Endothelial cell of umbilical vein (primary cell): Measurements from ENCODE around the gene WIZ. TPM values are rescaled to one million over a fixed set of nuclear protein-coding genes. Genes with fewer than 3 reads are reported as not detected.
A peak's percentile ranks its signal among the peaks of the same experiment; 100 is the strongest.

Experiments used
- BruUV-seq: library from RNA; stranded (reverse); fragments of 400-500 nt; replicated peaks from 2 replicates; lab custom pipeline; 2021; lab: Mats Ljungman, UMichigan
- CTCF ChIA-PET: fragments of 300-600, 350-600 bp; sonication (Branson Sonifier 250); formaldehyde crosslinking; loops from one replicate; lab custom pipeline; 2021; ENCODE audit warnings: antibody characterized with exemption, inconsistent platforms; lab: Charles Lee
- POLR2A ChIA-PET: fragments of 300-600, 350-600 bp; sonication (Branson Sonifier 250); formaldehyde crosslinking; loops from one replicate; lab custom pipeline; 2021; ENCODE audit warnings: antibody characterized with exemption, inconsistent platforms; lab: Charles Lee
- DNase-seq: peaks from one replicate; pipeline ENCODE4 v3.0.0-alpha.2; 2011; ENCODE audit warnings: low read depth, low spot score
- FAIRE-seq: peaks from 2 replicates; lab custom pipeline; 2011; peaks lifted over from hg19 to GRCh38; lab: Jason Lieb, UNC
- H2AFZ ChIP-seq: 2 replicates; pipeline ENCODE4 v1.6.0; 2012; ENCODE audit warnings: low read depth, low read length, control low read depth, inconsistent platforms
- H3K27ac ChIP-seq: 2 replicates; pipeline ENCODE4 v1.5.1; 2011; ENCODE audit warnings: low read depth, mild to moderate bottlenecking, control low read depth, low read length, moderate library complexity; ENCODE audit not compliant: insufficient read depth
- H3K27me3 ChIP-seq, 2 experiments: 2 replicates each; pipeline versions ENCODE4 v1.6.0 to v1.6.1; 2011; ENCODE audit warnings: low read length in 2 of 2, mixed read lengths in 1 of 2; ENCODE audit not compliant: control insufficient read depth in 2 of 2, insufficient read depth in 2 of 2
- H3K36me3 ChIP-seq, 2 experiments: 2 replicates in 1 of 2; 3 replicates in 1 of 2; pipeline ENCODE4 v1.5.1; 2011; ENCODE audit warnings: low read length in 2 of 2, mild to moderate bottlenecking in 1 of 2, moderate library complexity in 1 of 2; ENCODE audit not compliant: control insufficient read depth in 2 of 2, insufficient read depth in 2 of 2; ENCODE audit errors: extremely low read depth in 1 of 2
- H3K4me1 ChIP-seq: 3 replicates; pipeline ENCODE4 v1.5.1; 2011; ENCODE audit warnings: mild to moderate bottlenecking, low read length; ENCODE audit not compliant: control insufficient read depth, insufficient read depth; ENCODE audit errors: extremely low read depth
- H3K4me2 ChIP-seq: 2 replicates; pipeline ENCODE4 v1.6.1; 2011; ENCODE audit warnings: low read length, control low read depth, mixed read lengths; ENCODE audit not compliant: insufficient read depth
- H3K4me3 ChIP-seq, 3 experiments: fragments of 200-600 bp in 1 of 3; sonication (generic), shearing (Covaris generic) in 1 of 3; replicated peaks in 1 of 3; 2 replicates each; pipeline ENCODE4 v1.5.1; 2011 to 2016; ENCODE audit warnings: control low read depth in 3 of 3, low read length in 3 of 3, mild to moderate bottlenecking in 2 of 3, inconsistent platforms in 1 of 3, low read depth in 1 of 3, moderate library complexity in 1 of 3; ENCODE audit not compliant: insufficient read depth in 1 of 3
- H3K79me2 ChIP-seq: 2 replicates; pipeline ENCODE4 v1.6.0; 2012; ENCODE audit warnings: low read length, inconsistent platforms; ENCODE audit not compliant: control insufficient read depth, insufficient read depth
- H3K9ac ChIP-seq: replicated peaks from 2 replicates; pipeline ENCODE3; 2011; ENCODE audit warnings: low read length, control low read depth; ENCODE audit not compliant: insufficient read depth; ENCODE audit errors: extremely low read depth
- H3K9me1 ChIP-seq: replicated peaks from 3 replicates; pipeline ENCODE4 v1.6.0; 2011; ENCODE audit warnings: mild to moderate bottlenecking, low read length; ENCODE audit not compliant: control insufficient read depth, insufficient read depth; ENCODE audit errors: extremely low read depth
- H3K9me3 ChIP-seq: replicated peaks from 2 replicates; pipeline ENCODE4 v1.5.1; 2012; ENCODE audit warnings: low read length, inconsistent platforms; ENCODE audit not compliant: control insufficient read depth, insufficient read depth
- H4K20me1 ChIP-seq: replicated peaks from 2 replicates; pipeline ENCODE3; 2011; ENCODE audit warnings: mild to moderate bottlenecking, low read length; ENCODE audit not compliant: control insufficient read depth, insufficient read depth; ENCODE audit errors: extremely low read depth
- CTCF ChIP-seq, 2 donors: IDR thresholded peaks; 1 replicate in 1 of 2; 2 replicates in 1 of 2; pipeline ENCODE4 v1.5.1; 2011; ENCODE audit warnings: low read length in 2 of 2, mild to moderate bottlenecking in 2 of 2, moderate library complexity in 2 of 2, control low read depth in 1 of 2, inconsistent platforms in 1 of 2, low read depth in 1 of 2; ENCODE audit not compliant: insufficient read depth in 1 of 2; ENCODE audit errors: extremely low read depth in 1 of 2
- EZH2 ChIP-seq: IDR thresholded peaks from 2 replicates; pipeline ENCODE4 v1.6.1; 2012; ENCODE audit warnings: borderline replicate concordance, low read depth, mild to moderate bottlenecking, moderate library complexity, low read length, inconsistent platforms; ENCODE audit not compliant: severe bottlenecking
- FOS ChIP-seq: IDR thresholded peaks from 2 replicates; pipeline ENCODE4 v1.6.1; 2011; ENCODE audit warnings: mild to moderate bottlenecking, low read length, moderate library complexity, borderline replicate concordance; ENCODE audit not compliant: insufficient read depth
- POLR2A ChIP-seq: IDR thresholded peaks from 2 replicates; pipeline ENCODE4 v1.6.1; 2012; ENCODE audit warnings: low read depth, mild to moderate bottlenecking, control low read depth, low read length
- dilution Hi-C: fragments of 300-500 bp; cut with MboI; formaldehyde crosslinking; loops from one replicate; pipeline ENCODE4 v1.15.0; 2019; ENCODE audit warnings: low sequenced_read_pairs; ENCODE audit not compliant: extremely low pct_ligation_motif_present
- intact Hi-C: fragments of 100-400 bp; cut with micrococcal nuclease; formaldehyde crosslinking; loops from one replicate; pipeline ENCODE4 v1.10.0; 2022
- polyA plus RNA-seq, 4 experiments: library from polyadenylated mRNA; depleted of rRNA in 3 of 4; stranded (reverse) in 3 of 4; unstranded in 1 of 4; fragments of >200 nt; gene quantifications; 2 replicates each; pipeline versions ENCODE4 v1.2.1 to v1.2.3, GENCODE V29; 2011 to 2012; ENCODE audit warnings: missing spikeins in 1 of 4
- total RNA-seq: library from RNA; stranded (reverse); gene quantifications from 2 replicates; pipeline ENCODE4 v1.2.3, GENCODE V29; 2021

WIZ gene
- total and polyA plus RNA-seq, 2 donors (not counting 3 experiments of a cell fraction or from before 2014, with no cell fraction given), result 21.0 to 47.2 TPM

DNA sequence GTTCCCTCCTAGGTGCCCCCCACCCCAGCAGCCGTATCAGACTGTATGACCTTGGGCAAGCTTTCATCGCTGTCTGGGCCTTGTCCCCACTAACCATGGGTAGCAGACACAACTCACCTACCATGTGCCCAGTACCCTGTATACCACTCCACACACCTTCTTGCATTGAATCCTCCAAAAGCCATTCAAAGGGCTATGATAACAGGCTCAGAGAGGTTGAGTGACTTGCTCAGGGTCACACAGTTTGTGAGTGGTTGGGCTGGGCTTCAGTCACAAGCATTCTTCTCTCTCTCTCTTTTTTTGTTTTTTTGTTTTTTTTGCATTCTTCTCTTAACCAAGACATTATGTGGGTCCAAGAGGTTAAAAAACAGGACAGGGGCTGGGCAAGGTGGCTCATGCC, 11.9 kb upstream of the WIZ start:
- H3K9ac ChIP-seq, result no peak overlapping the region
- CTCF ChIA-PET, result interaction anchor here (1.0 to 1.2 kb wide), 2 partner anchors 94 to 360 kb away, joined by 3 to 4 read pairs; no protein-coding TSS in a partner anchor
- POLR2A ChIA-PET, result interaction anchor here (1.3 kb wide), 1 partner anchor 9 kb away, joined by 4 read pairs; no protein-coding TSS in a partner anchor
- peaks cover 16% of the 10 kb centered on the region for H3K4me1 ChIP-seq
- no peak for DNase-seq
- TF ChIP-seq FOS, result no peak
- TF ChIP-seq CTCF (IDR thresholded peaks at IDR 0.05; ENCODE audit: extremely low read depth in 1 of 2, insufficient read depth in 1 of 2, low read depth in 1 of 2, low read length in 2 of 2), result no peak
- H3K36me3 ChIP-seq, result no peaks in the 10 kb centered on the region
- no TSS peak for BruUV-seq
- no peaks in the 10 kb centered on the region for H4K20me1 ChIP-seq
- dilution Hi-C loops (no loop called here), intact Hi-C loops (no loop called here)
- H3K4me3 ChIP-seq, result no peak overlapping the region
- H3K9me1 ChIP-seq, result no peaks in the 10 kb centered on the region
- no peaks in the 10 kb centered on the region for H3K79me2 ChIP-seq
- H3K4me2 ChIP-seq, result no peak overlapping the region
- H3K27me3 ChIP-seq, result peaks cover 12 to 15% of the 10 kb centered on the region in 2 experiments
- H3K9me3 ChIP-seq, result no peaks in the 10 kb centered on the region
- no peak overlapping the region for H2AFZ ChIP-seq
- no peak for FAIRE-seq
- H3K27ac ChIP-seq, result no peak overlapping the region

DNA sequence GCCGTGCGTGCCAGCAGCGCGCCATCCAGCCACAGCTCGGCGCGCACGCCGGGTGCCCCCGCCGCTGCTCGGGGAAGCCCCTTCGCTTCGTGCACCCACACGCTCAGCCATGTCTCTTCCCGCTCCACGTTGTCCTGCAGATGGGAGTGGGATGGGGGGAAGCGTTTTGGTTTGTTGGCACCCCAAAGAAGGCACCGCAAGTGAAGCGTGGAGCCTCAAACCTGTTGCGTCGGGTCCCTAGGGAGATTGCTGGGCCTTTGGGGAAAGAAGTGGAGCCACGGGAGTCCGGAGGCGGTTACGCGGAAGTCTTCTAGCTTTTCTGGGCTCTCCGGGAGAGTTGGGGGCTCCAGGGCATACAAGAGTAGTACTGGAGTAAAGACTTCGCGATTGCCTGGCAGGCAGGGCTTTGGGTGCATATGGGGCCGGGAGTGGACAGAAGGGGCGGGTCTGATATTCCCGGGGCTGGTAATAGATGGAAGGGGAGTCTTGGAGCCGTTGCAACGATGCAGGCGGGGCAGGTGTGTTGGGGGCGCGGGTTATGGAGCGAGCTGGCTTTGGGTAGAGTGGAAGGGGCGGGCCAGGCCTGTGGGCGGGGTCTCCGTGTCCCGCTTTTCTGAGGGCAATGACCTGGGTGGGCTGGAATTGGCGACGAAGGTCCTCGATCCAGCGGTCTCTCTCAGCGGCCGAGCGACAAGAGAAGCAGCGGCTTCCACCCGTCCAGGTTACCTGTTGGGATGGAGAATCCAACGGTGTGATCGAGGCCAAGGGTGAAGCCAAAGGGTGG, 8.1 kb upstream of the WIZ start:
- no peak for FAIRE-seq
- dilution Hi-C loops (no loop called here), intact Hi-C loops (no loop called here)
- Histone ChIP-seq H3K9ac (no peak overlapping the region), H3K4me1 (peaks cover 5% of the 10 kb centered on the region), H2AFZ (no peak overlapping the region), H3K4me2 (no peak overlapping the region), H3K27me3 (peaks cover 19% of the 10 kb centered on the region in 2 experiments), H3K36me3 (no peaks in the 10 kb centered on the region), H3K4me3 (no peak overlapping the region), H3K9me1 (no peaks in the 10 kb centered on the region), H3K27ac (no peak overlapping the region), H4K20me1 (no peaks in the 10 kb centered on the region), H3K79me2 (no peaks in the 10 kb centered on the region), H3K9me3 (no peaks in the 10 kb centered on the region)
- no TSS peak for BruUV-seq
- DNase-seq, result no peak
- CTCF ChIA-PET, result no interaction called here
- no peak for TF ChIP-seq POLR2A
- peak; percentile 81 for TF ChIP-seq EZH2
- POLR2A ChIA-PET, result no interaction called here
